OCI-M2 (cell line): Measurements from ENCODE around the gene CTCFL.

Experiments
- DNase-seq: peaks from one replicate; lab custom pipeline; 2025; ENCODE audit not compliant: unreplicated experiment; lab: John Stamatoyannopoulos, UW

The CTCFL gene

GRCh38 chr20:57560554-57561355 is 35.8 kb upstream of the CTCFL start, which contains the start of gene PCK1:
Gene PCK1 (plus strand): TSS chr20:57561110. CDS start chr20:57561412, 302 bp downstream.
- DNase-seq = no peak

DNA sequence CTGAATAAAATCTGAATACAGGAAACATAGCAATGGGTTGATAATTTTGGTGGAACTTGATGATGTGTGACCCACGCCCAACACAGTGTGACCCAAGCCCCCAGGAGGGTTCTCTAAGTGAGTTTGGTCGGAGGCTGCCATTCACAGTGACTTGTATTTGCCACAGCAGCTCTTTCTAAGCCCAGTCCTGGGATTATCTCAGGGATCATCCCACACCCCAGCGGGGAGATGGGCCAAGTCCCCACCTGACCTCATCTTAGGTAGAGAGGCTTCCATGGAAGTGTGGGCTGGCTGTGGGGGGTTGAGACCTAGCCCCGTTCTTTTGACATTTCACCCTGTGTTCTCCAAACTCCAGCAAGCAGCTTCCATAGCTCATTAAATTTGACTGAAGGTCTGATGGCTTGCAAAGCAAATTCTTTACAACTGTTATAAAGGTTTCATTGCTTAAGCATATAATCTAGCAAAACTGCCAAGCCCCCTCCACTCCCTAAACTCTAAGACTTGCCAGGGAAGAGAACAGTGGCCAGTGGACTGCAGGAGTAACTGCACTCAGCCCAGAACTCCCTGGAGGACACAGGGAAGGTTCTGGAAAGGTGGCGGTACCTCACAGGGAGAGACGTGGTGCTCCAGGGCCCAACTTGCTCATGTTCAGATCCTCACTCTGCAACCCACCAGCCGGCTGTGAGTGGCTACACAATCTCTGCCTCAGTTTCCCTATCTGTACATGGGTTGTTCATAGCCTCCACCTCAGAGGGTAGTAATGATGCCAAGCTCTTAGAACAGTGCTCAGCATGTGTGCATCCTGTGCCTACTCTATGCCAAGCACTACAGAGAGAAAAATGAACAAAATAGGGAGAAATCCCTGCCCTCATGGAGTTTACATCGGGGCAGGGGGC is 35.0 kb upstream of the CTCFL start:
- no peak for DNase-seq

DNA sequence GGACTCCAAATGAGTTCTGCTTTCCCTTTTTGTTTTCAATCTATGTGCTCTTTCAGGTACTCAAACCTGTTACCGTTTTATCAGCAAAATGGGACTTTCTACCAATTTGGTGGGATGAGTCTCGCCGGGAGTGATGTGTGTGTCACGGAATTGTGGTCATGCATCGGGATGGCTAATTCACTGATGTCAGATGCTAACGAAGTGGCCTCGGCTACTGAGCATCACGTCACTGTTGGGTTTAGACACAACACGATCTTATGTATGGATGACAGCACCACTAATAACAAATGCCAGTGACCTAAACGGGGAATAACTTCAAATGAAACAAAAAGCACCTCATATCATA is 34.3 kb upstream of the CTCFL start:
- DNase-seq = no peak

- DNase-seq = no peak
Measured at GRCh38 chr20:57558614-57559288, 33.8 kb upstream of the CTCFL start.

GRCh38 chr20:57557926-57558613 is 33.1 kb upstream of the CTCFL start:
- DNase-seq = no peak

- no peak for DNase-seq
Measured at GRCh38 chr20:57556980-57557274, 32.0 kb upstream of the CTCFL start.

- DNase-seq = no peak
Measured at GRCh38 chr20:57555457-57556184, 30.7 kb upstream of the CTCFL start.

GRCh38 chr20:57553376-57554018 is 28.6 kb upstream of the CTCFL start:
- no peak for DNase-seq

DNA sequence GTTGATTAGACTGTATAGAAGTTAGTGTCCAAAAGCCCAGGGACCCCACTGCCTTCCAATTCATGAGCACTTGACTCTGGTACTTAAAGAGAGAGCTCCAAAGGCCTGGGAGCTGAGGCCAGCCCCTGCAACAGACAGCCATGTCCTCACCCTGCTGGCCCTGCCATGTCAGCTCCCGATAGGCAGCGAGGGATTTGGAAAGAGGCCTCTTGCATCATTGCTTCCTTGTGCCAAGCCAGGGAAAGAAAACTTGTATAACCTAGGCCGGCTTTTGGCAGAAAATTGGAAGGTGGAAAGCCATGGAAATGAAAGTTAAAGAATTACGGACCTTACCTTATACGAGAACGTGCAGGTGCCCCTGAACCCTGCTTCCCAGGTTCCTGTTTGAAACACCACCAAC is 27.5 kb upstream of the CTCFL start:
- no peak for DNase-seq

- DNase-seq = no peak
Measured at GRCh38 chr20:57548177-57549058, 23.5 kb upstream of the CTCFL start.

DNA sequence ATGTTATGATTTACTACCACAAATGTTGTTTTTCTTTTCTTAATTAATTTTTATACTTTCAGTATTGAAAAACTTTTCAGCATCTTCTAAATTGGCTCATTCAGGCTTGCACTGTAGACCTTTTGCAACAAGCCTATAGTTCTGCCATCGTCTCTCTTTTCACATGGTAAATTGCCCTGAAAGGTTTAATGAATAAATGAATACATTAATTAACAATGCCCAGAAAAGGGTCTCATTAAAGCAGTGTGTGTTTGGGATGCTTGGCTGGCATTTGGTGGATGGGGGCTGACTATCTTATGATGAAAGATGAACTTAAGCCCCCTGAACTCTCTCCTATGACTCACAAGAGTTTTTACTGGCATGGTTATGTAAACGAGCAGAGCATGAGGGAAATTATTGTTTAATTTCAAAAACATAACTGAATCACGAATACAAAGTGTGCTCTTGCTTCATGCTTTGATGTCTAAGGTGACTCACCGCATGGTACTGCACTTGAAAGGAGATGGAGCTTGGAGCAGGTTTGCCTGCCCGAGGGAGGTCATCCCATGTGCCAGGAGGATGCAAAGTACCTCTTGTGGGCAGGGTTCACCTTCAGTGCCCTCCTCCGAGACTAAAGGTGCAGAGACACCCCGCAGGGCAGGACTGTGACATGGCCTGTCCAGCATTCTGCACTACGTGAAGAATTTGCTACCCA is 22.2 kb upstream of the CTCFL start:
- DNase-seq = no peak

- DNase-seq = no peak
Measured at GRCh38 chr20:57545927-57546662, 21.2 kb upstream of the CTCFL start.

DNA sequence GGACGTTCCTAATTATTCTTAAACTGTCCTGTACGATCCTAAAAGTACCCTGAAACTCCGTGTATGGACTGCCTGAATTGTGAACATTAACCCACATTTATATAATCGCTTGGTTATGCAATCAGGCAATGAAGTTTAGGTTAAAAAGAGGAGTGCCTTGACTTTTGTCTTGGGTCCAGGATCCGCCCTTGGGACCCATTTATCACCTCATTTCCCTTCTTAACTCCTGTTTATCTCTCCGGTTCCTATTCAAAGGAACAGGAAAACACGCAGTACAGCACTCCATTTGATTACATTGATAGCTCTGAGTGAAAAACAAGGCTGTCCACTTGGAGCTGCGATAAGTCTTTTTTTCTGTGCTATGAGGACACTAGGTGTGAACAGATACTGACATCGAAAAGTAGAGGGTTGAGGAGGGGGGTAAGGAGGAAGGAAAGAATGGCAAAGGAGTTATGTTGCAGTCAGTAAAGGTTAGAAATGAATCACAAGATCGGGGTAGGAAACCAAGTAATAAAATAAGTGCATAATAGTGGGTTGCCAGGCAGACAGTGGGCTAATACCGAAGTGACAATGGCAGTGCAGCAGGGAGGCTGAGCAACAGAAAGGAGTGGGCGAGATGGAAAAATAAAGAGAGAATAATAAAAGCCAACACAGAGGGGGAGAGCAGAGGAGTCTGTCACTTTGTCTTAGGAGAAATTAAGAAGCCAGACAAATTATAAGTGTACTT is 20.1 kb upstream of the CTCFL start:
- DNase-seq = no peak

GRCh38 chr20:57543754-57544153 is 18.8 kb upstream of the CTCFL start:
- DNase-seq = no peak

GRCh38 chr20:57540890-57541580 is 16.1 kb upstream of the CTCFL start:
- DNase-seq = no peak

- DNase-seq = no peak
Measured at GRCh38 chr20:57539889-57540288, 14.9 kb upstream of the CTCFL start.

GRCh38 chr20:57537822-57538221 is 12.9 kb upstream of the CTCFL start:
- no peak for DNase-seq
